K562 (cell line): Measurements from ENCODE around the gene FBLIM1. TPM values are rescaled to one million over a fixed set of nuclear protein-coding genes. Genes with fewer than 3 reads are reported as not detected.

Source experiments
- CTCF ChIP-seq, 3 experiments: IDR thresholded peaks in 2 of 3; conservative IDR thresholded peaks in 1 of 3; 2 replicates each; pipeline ENCODE4 v1.5.1; 2011 to 2012; ENCODE audit warnings: low read length in 3 of 3, mild to moderate bottlenecking in 3 of 3, control low read depth in 2 of 3, improper control_type of control experiment in 1 of 3, inconsistent platforms in 1 of 3, low read depth in 1 of 3, mixed read lengths in 1 of 3, moderate library complexity in 1 of 3; ENCODE audit not compliant: insufficient read depth in 2 of 3
- ELF4 ChIP-seq: fragments of 450-650 bp; formaldehyde crosslinking; IDR thresholded peaks from 2 replicates; pipeline ENCODE4 v1.4.0; 2022; ENCODE audit warnings: missing genetic modification characterization
- GTF2A2 ChIP-seq: IDR thresholded peaks from 2 replicates; pipeline ENCODE4 v1.6.1; 2016; ENCODE audit warnings: mild to moderate bottlenecking, missing genetic modification characterization, missing compliant biosample characterization
- HDAC2 ChIP-seq: fragments of 450-650 bp; IDR thresholded peaks from 2 replicates; pipeline ENCODE4 v1.6.1; 2016; ENCODE audit warnings: mild to moderate bottlenecking
- HNRNPL ChIP-seq: fragments of 200-400 bp; formaldehyde crosslinking; IDR thresholded peaks from 2 replicates; pipeline ENCODE4 v1.6.1; 2017; ENCODE audit warnings: low read depth, mild to moderate bottlenecking, low read length
- MAFK ChIP-seq: IDR thresholded peaks from 2 replicates; pipeline ENCODE4 v1.6.1; 2011; ENCODE audit warnings: low read length, improper control_type of control experiment
- PHTF2 ChIP-seq: fragments of 250-450 bp; sonication (Bioruptor Pico); IDR thresholded peaks from 2 replicates; pipeline ENCODE4 v1.5.0; 2021; ENCODE audit warnings: mild to moderate bottlenecking
- USF1 ChIP-seq: sonication (generic); formaldehyde crosslinking; IDR thresholded peaks from 2 replicates; pipeline ENCODE4 v1.9.0; 2022; ENCODE audit warnings: mild to moderate bottlenecking, missing genetic modification reagents
- ZBTB5 ChIP-seq: fragments of 450-650 bp; IDR thresholded peaks from 2 replicates; pipeline ENCODE4 v1.6.1; 2017; ENCODE audit warnings: antibody characterized with exemption
- ZNF584 ChIP-seq: fragments of 200-800 bp; sonication (Bioruptor generic); IDR thresholded peaks from 2 replicates; pipeline ENCODE4 v1.6.1; 2016; ENCODE audit warnings: low read depth, mild to moderate bottlenecking, missing genetic modification characterization, missing compliant biosample characterization
- polyA plus RNA-seq, 8 experiments: library from polyadenylated mRNA; depleted of rRNA in 4 of 8; stranded (reverse) in 5 of 8; unstranded in 3 of 8; fragments of >200 nt; fragmentation: Nextera tagmentation in 2 of 8; fragmentation: Illumina TruSeq in 1 of 8; extraction: Ambion mirVana in 2 of 8; extraction: Trizol in 1 of 8; gene quantifications; 2 replicates each; pipeline versions ENCODE4 v1.2.1 to v1.2.3, GENCODE V29; 2011 to 2014; ENCODE audit warnings: inconsistent platforms in 1 of 8, missing spikeins in 1 of 8
- total RNA-seq, 7 experiments: library from RNA; depleted of rRNA in 6 of 7; stranded (reverse); fragments of >200 nt in 6 of 7; fragmentation: Illumina TruSeq in 2 of 7; extraction: Trizol in 2 of 7; gene quantifications; 2 replicates each; pipeline versions ENCODE4 v1.2.1 to v1.2.3, GENCODE V29; 2011 to 2021; ENCODE audit warnings: low replicate concordance in 1 of 7

Gene FBLIM1
- total and polyA plus RNA-seq, 9 of the 15 experiments (the other 6 are each of a cell fraction or from before 2014, with no cell fraction given) = 0.14 to 0.24 TPM; not detected in 7

- TF ChIP-seq MAFK = no peak
- no peak for TF ChIP-seq CTCF (IDR thresholded peaks at IDR 0.05 in 2 of 3, conservative IDR thresholded peaks at IDR 0.05 in 1 of 3; ENCODE audit: insufficient read depth in 2 of 3, low read depth in 1 of 3, low read length in 3 of 3)
- no peak for TF ChIP-seq HNRNPL
- no peak for TF ChIP-seq PHTF2 (CRISPR knock-in tag)
- no peak for TF ChIP-seq USF1 (CRISPR knock-in tag)
- no peak for TF ChIP-seq HDAC2
- no peak for TF ChIP-seq ELF4 (CRISPR knock-in tag)
- no peak for TF ChIP-seq ZNF584
- TF ChIP-seq ZBTB5 = no peak
- TF ChIP-seq GTF2A2 (tag) = no peak
- TF ChIP-seq, all 486 proteins: peak for 0
Measured at GRCh38 chr1:15758343-15758931, at the start of gene FBLIM1 (continued).
